CD4-positive, CD25-positive, alpha-beta regulatory T cell (primary cell): Measurements from ENCODE around the gene ATXN3L. TPM values are rescaled to one million over a fixed set of nuclear protein-coding genes. Genes with fewer than 3 reads are reported as not detected.
A peak's percentile ranks its signal among the peaks of the same experiment; 100 is the strongest.

Experiments
- ATAC-seq, 2 donors: fragments of 150-1000 bp; cut with Tn5 transposase; one replicate each; pipeline ENCODE4 v1.10.0; 2021; ENCODE audit warnings: low read depth in 2 of 2, moderate number of reproducible peaks in 2 of 2, moderate library complexity in 1 of 2
- DNase-seq, 3 donors: peaks; one replicate each; pipeline versions ENCODE4 v3.0.0 to v3.0.0-alpha.2; 2012 to 2022; ENCODE audit warnings: mixed read lengths in 1 of 3
- H3K27ac ChIP-seq: one replicate; pipeline ENCODE4 v1.7.0; 2013; ENCODE audit warnings: mild to moderate bottlenecking, low read length; ENCODE audit not compliant: insufficient read depth, poor library complexity, severe bottlenecking
- H3K27me3 ChIP-seq: one replicate; pipeline ENCODE4 v1.7.0; 2013; ENCODE audit warnings: low read length; ENCODE audit not compliant: control insufficient read depth, insufficient read depth
- H3K36me3 ChIP-seq: one replicate; pipeline ENCODE4 v1.7.0; 2013; ENCODE audit warnings: mild to moderate bottlenecking, low read length, moderate library complexity; ENCODE audit not compliant: control insufficient read depth, insufficient read depth
- H3K4me1 ChIP-seq: 2 replicates; pipeline ENCODE4 v1.7.0; 2013; ENCODE audit warnings: mild to moderate bottlenecking, low read length; ENCODE audit not compliant: insufficient read depth, control insufficient read depth, poor library complexity, severe bottlenecking
- H3K4me3 ChIP-seq: one replicate; pipeline ENCODE4 v1.7.0; 2013; ENCODE audit warnings: low read depth, mild to moderate bottlenecking, low read length, moderate library complexity
- H3K9me3 ChIP-seq, 2 experiments: 1 replicate in 1 of 2; 2 replicates in 1 of 2; pipeline ENCODE4 v1.7.0; 2013; ENCODE audit warnings: low read length in 2 of 2, mild to moderate bottlenecking in 1 of 2, moderate library complexity in 1 of 2; ENCODE audit not compliant: control insufficient read depth in 2 of 2
- H3K27ac Mint-ChIP-seq, 3 donors: one replicate each; pipeline ENCODE4 v1.8.0; 2020 to 2022; ENCODE audit warnings: mild to moderate bottlenecking in 3 of 3, mixed read lengths in 3 of 3, moderate library complexity in 2 of 3
- H3K27me3 Mint-ChIP-seq: one replicate; pipeline ENCODE4 v1.8.0; 2022; ENCODE audit warnings: mild to moderate bottlenecking, mixed read lengths
- H3K36me3 Mint-ChIP-seq: one replicate; pipeline ENCODE4 v1.8.0; 2020; ENCODE audit warnings: mixed read lengths
- H3K4me1 Mint-ChIP-seq, 4 donors: one replicate each; pipeline ENCODE4 v1.8.0; 2020 to 2022; ENCODE audit warnings: mixed read lengths in 4 of 4, mild to moderate bottlenecking in 1 of 4
- H3K4me3 Mint-ChIP-seq, 4 donors: one replicate each; pipeline ENCODE4 v1.8.0; 2020 to 2022; ENCODE audit warnings: mild to moderate bottlenecking in 4 of 4, mixed read lengths in 4 of 4, moderate library complexity in 3 of 4
- H3K9me3 Mint-ChIP-seq, 7 donors: one replicate each; pipeline ENCODE4 v1.8.0; 2020 to 2022; ENCODE audit warnings: mixed read lengths in 7 of 7, mild to moderate bottlenecking in 3 of 7, moderate library complexity in 2 of 7
- polyA plus RNA-seq, 4 donors: library from polyadenylated mRNA; unstranded; fragments of 300-500 nt; fragmentation: Illumina TruSeq; gene quantifications; one replicate each; pipeline ENCODE4 v1.2.3, GENCODE V29; 2021
- total RNA-seq: library from RNA; stranded (reverse); gene quantifications from one replicate; pipeline ENCODE4 v1.2.3, GENCODE V29; 2022

Gene ATXN3L
- total RNA-seq (not detected), polyA plus RNA-seq (not detected)

GRCh38 chrX:13319953-13320352 lies at the start of gene ATXN3L:
Gene ATXN3L (minus strand): TSS chrX:13320053. CDS start chrX:13319934, 119 bp downstream.
- H3K36me3 ChIP-seq, result no peaks in the 10 kb centered on the region
- H3K4me1 ChIP-seq, result no peaks in the 10 kb centered on the region
- Mint-ChIP-seq H3K27ac (no peak within 1 kb of the TSS), H3K9me3 (peaks cover 0 to 7% (median 0%) of the 10 kb centered on the region in 7 donors), H3K27me3 (no peaks in the 10 kb centered on the region), H3K4me3 (no peak within 1 kb of the TSS), H3K36me3 (no peaks in the 10 kb centered on the region), H3K4me1 (no peaks in the 10 kb centered on the region)
- no peak within 1 kb of the TSS for H3K4me3 ChIP-seq
- H3K9me3 ChIP-seq, result no peaks in the 10 kb centered on the region
- ATAC-seq, result no peak
- DNase-seq, result no peak
- no peak within 1 kb of the TSS for H3K27ac ChIP-seq
- no peaks in the 10 kb centered on the region for H3K27me3 ChIP-seq

GRCh38 chrX:13369256-13370030 lies 49.6 kb upstream of the ATXN3L start:
- ATAC-seq (no peak), DNase-seq (no peak)
- Histone ChIP-seq H3K4me3 (no peak overlapping the region), H3K36me3 (no peaks in the 10 kb centered on the region), H3K27ac (no peak overlapping the region), H3K9me3 (no peaks in the 10 kb centered on the region), H3K4me1 (no peaks in the 10 kb centered on the region), H3K27me3 (no peaks in the 10 kb centered on the region)
- no peak overlapping the region for H3K4me3 Mint-ChIP-seq
- H3K4me1 Mint-ChIP-seq, result peaks cover 0 to 3% (median 0%) of the 10 kb centered on the region in 4 donors
- H3K9me3 Mint-ChIP-seq, result peaks cover 0 to 2% (median 0%) of the 10 kb centered on the region in 7 donors
- H3K27ac Mint-ChIP-seq, result no peak overlapping the region
- H3K36me3 Mint-ChIP-seq, result no peaks in the 10 kb centered on the region
- no peaks in the 10 kb centered on the region for H3K27me3 Mint-ChIP-seq

- Mint-ChIP-seq H3K36me3 (no peaks in the 10 kb centered on the region), H3K27ac (no peak overlapping the region), H3K4me1 (peaks cover 0 to 2% (median 0%) of the 10 kb centered on the region in 4 donors), H3K27me3 (no peaks in the 10 kb centered on the region), H3K4me3 (no peak overlapping the region), H3K9me3 (peaks cover 0 to 2% (median 0%) of the 10 kb centered on the region in 7 donors)
- DNase-seq (no peak), ATAC-seq (no peak)
- Histone ChIP-seq H3K4me3 (no peak overlapping the region), H3K27ac (no peak overlapping the region), H3K36me3 (no peaks in the 10 kb centered on the region), H3K27me3 (no peaks in the 10 kb centered on the region), H3K4me1 (no peaks in the 10 kb centered on the region), H3K9me3 (no peaks in the 10 kb centered on the region)
Observed at GRCh38 chrX:13367950-13368349, 48.1 kb upstream of the ATXN3L start.

GRCh38 chrX:13366698-13367097 lies 46.8 kb upstream of the ATXN3L start:
- Histone ChIP-seq H3K4me1 (no peaks in the 10 kb centered on the region), H3K4me3 (no peak overlapping the region), H3K36me3 (no peaks in the 10 kb centered on the region), H3K27me3 (no peaks in the 10 kb centered on the region), H3K9me3 (no peaks in the 10 kb centered on the region), H3K27ac (no peak overlapping the region)
- Mint-ChIP-seq H3K4me3 (no peak overlapping the region), H3K27me3 (no peaks in the 10 kb centered on the region), H3K4me1 (no peaks in the 10 kb centered on the region), H3K27ac (no peak overlapping the region), H3K36me3 (no peaks in the 10 kb centered on the region), H3K9me3 (no peaks in the 10 kb centered on the region)
- ATAC-seq, result no peak
- DNase-seq, result no peak

GRCh38 chrX:13365161-13365560 lies 45.3 kb upstream of the ATXN3L start:
- no peaks in the 10 kb centered on the region for H3K36me3 ChIP-seq
- H3K4me1 ChIP-seq, result no peaks in the 10 kb centered on the region
- H3K4me3 ChIP-seq, result no peak overlapping the region
- H3K27ac ChIP-seq, result no peak overlapping the region
- H3K9me3 ChIP-seq, result no peaks in the 10 kb centered on the region
- DNase-seq (no peak), ATAC-seq (no peak)
- H3K9me3 Mint-ChIP-seq, result peaks cover 0 to 1% (median 0%) of the 10 kb centered on the region in 7 donors
- H3K27ac Mint-ChIP-seq, result no peak overlapping the region
- no peaks in the 10 kb centered on the region for H3K27me3 Mint-ChIP-seq
- no peaks in the 10 kb centered on the region for H3K27me3 ChIP-seq
- no peaks in the 10 kb centered on the region for H3K36me3 Mint-ChIP-seq
- H3K4me3 Mint-ChIP-seq, result no peak overlapping the region
- peaks cover 0 to under 1% (median 0%) of the 10 kb centered on the region in 4 donors for H3K4me1 Mint-ChIP-seq

GRCh38 chrX:13364230-13364857 lies 44.5 kb upstream of the ATXN3L start:
- Histone ChIP-seq H3K4me1 (no peaks in the 10 kb centered on the region), H3K27ac (no peak overlapping the region), H3K36me3 (no peaks in the 10 kb centered on the region), H3K9me3 (no peaks in the 10 kb centered on the region), H3K27me3 (no peaks in the 10 kb centered on the region), H3K4me3 (no peak overlapping the region)
- Mint-ChIP-seq H3K36me3 (no peaks in the 10 kb centered on the region), H3K4me3 (no peak overlapping the region), H3K27me3 (no peaks in the 10 kb centered on the region), H3K27ac (no peak overlapping the region), H3K4me1 (peaks cover 0 to 4% (median 0%) of the 10 kb centered on the region in 4 donors), H3K9me3 (peaks cover 0 to 1% (median 0%) of the 10 kb centered on the region in 7 donors)
- ATAC-seq (no peak), DNase-seq (no peak)

GRCh38 chrX:13360146-13360545 lies 40.3 kb upstream of the ATXN3L start:
- Mint-ChIP-seq H3K27ac (no peak overlapping the region), H3K9me3 (peaks cover 0 to 1% (median 0%) of the 10 kb centered on the region in 7 donors), H3K4me1 (peaks cover 0 to 4% (median 0%) of the 10 kb centered on the region in 4 donors), H3K27me3 (no peaks in the 10 kb centered on the region), H3K4me3 (no peak overlapping the region), H3K36me3 (no peaks in the 10 kb centered on the region)
- Histone ChIP-seq H3K36me3 (no peaks in the 10 kb centered on the region), H3K9me3 (no peaks in the 10 kb centered on the region), H3K4me1 (no peaks in the 10 kb centered on the region), H3K27me3 (no peaks in the 10 kb centered on the region), H3K27ac (no peak overlapping the region), H3K4me3 (no peak overlapping the region)
- no peak for ATAC-seq
- DNase-seq, result peak in 1 of 3 donors; percentile 16
